A549 (cell line): ENCODE measurements around the gene SLCO3A1. TPM values are rescaled to one million over a fixed set of nuclear protein-coding genes. Genes with fewer than 3 reads are reported as not detected.

Source experiments
- ATAC-seq, 2 experiments: fragments of 200-7000 bp in 1 of 2; fragments of >200 bp in 1 of 2; cut with Nextera tagmentation in 1 of 2; cut with Tn5 transposase in 1 of 2; 3 replicates each; pipeline versions ENCODE4 v1.8.0 to v1.9.1; 2018 to 2020; ENCODE audit warnings: mild to moderate bottlenecking in 1 of 2, moderate library complexity in 1 of 2
- CTCF ChIA-PET: fragments of 300-600 bp; sonication (Branson Sonifier 250); formaldehyde crosslinking; extraction: SDS; loops from one replicate; lab custom pipeline; 2021; ENCODE audit warnings: antibody characterized with exemption, inconsistent platforms; lab: Yijun Ruan, JAX
- POLR2A ChIA-PET: fragments of 350-600 bp; formaldehyde crosslinking; extraction: SDS; loops from one replicate; lab custom pipeline; 2021; ENCODE audit warnings: antibody characterized with exemption, inconsistent platforms; lab: Yijun Ruan, JAX
- DNase-seq, 2 experiments: peaks; one replicate each; pipeline versions ENCODE4 v3.0.0 to v3.0.0-alpha.2; 2011 to 2016; ENCODE audit warnings: low read depth in 1 of 2, low spot score in 1 of 2
- FAIRE-seq: peaks from 2 replicates; lab custom pipeline; 2011; peaks lifted over from hg19 to GRCh38; lab: Jason Lieb, UNC
- H3K27ac ChIP-seq, 2 experiments: fragments of >200 bp; sonication (Bioruptor Twin); formaldehyde crosslinking; 3 replicates each; pipeline ENCODE4 v1.5.1; 2016 to 2017
- H3K4me1 ChIP-seq: fragments of >200 bp; sonication (Bioruptor Twin); formaldehyde crosslinking; 3 replicates; pipeline ENCODE4 v1.6.1; 2016
- H3K4me2 ChIP-seq: fragments of >200 bp; sonication (Bioruptor Twin); formaldehyde crosslinking; 3 replicates; pipeline ENCODE4 v1.6.1; 2016
- H3K4me3 ChIP-seq: fragments of >200 bp; sonication (Bioruptor Twin); formaldehyde crosslinking; 3 replicates; pipeline ENCODE4 v1.5.1; 2016
- H3K9me3 ChIP-seq: fragments of >200 bp; sonication (Bioruptor Twin); formaldehyde crosslinking; 3 replicates; pipeline ENCODE4 v1.6.1; 2016
- CBX2 ChIP-seq: fragments of 200-600 bp; sonication (generic); IDR thresholded peaks from 2 replicates; pipeline ENCODE4 v1.6.1; 2016; ENCODE audit warnings: low read depth, mild to moderate bottlenecking, borderline replicate concordance
- CBX8 ChIP-seq: fragments of 200-600 bp; sonication (generic); IDR thresholded peaks from 2 replicates; pipeline ENCODE4 v1.6.1; 2016
- CHD4 ChIP-seq: fragments of 200-600 bp; sonication (generic); IDR thresholded peaks from 2 replicates; pipeline ENCODE4 v1.6.1; 2016; ENCODE audit warnings: antibody characterized with exemption, mild to moderate bottlenecking, borderline replicate concordance
- EHF ChIP-seq: fragments of 250-450 bp; sonication (Bioruptor Pico); IDR thresholded peaks from 2 replicates; pipeline ENCODE4 v1.5.0; 2020; ENCODE audit warnings: mild to moderate bottlenecking
- FOSB ChIP-seq: fragments of 250-450 bp; sonication (Bioruptor Pico); IDR thresholded peaks from 2 replicates; pipeline ENCODE4 v1.5.0; 2020; ENCODE audit warnings: mild to moderate bottlenecking, moderate library complexity
- FOSL2 ChIP-seq, 2 experiments: fragments of 450-650 bp in 1 of 2; fragments of >200 bp in 1 of 2; sonication (Bioruptor Twin) in 1 of 2; formaldehyde crosslinking; IDR thresholded peaks; 2 replicates each; pipeline versions ENCODE4 v1.5.0 to v1.6.1; 2016 to 2020; ENCODE audit warnings: mild to moderate bottlenecking in 1 of 2, moderate library complexity in 1 of 2
- FOXS1 ChIP-seq: fragments of 250-450 bp; sonication (Bioruptor Pico); IDR thresholded peaks from 2 replicates; pipeline ENCODE4 v1.5.0; 2020; ENCODE audit warnings: mild to moderate bottlenecking, moderate library complexity
- HDAC2 ChIP-seq: fragments of 200-600 bp; sonication (generic); IDR thresholded peaks from 2 replicates; pipeline ENCODE4 v1.6.1; 2016
- HEYL ChIP-seq: fragments of 250-450 bp; sonication (Bioruptor Pico); IDR thresholded peaks from 2 replicates; pipeline ENCODE4 v1.8.0; 2021; ENCODE audit warnings: mild to moderate bottlenecking, moderate library complexity
- HOXA7 ChIP-seq: fragments of 250-450 bp; sonication (Bioruptor Pico); IDR thresholded peaks from 2 replicates; pipeline ENCODE4 v1.5.0; 2020; ENCODE audit warnings: mild to moderate bottlenecking, moderate library complexity
- HOXB5 ChIP-seq: fragments of 250-450 bp; sonication (Bioruptor Pico); IDR thresholded peaks from 2 replicates; pipeline ENCODE4 v1.5.0; 2020; ENCODE audit warnings: mild to moderate bottlenecking, moderate library complexity
- JUN ChIP-seq, 2 experiments: fragments of >200 bp; sonication (Bioruptor Twin); formaldehyde crosslinking; IDR thresholded peaks; 2 replicates in 1 of 2; 3 replicates in 1 of 2; pipeline ENCODE4 v1.6.1; 2016 to 2017
- JUNB ChIP-seq: fragments of >200 bp; sonication (Bioruptor Twin); formaldehyde crosslinking; IDR thresholded peaks from 2 replicates; pipeline ENCODE4 v1.6.1; 2016
- KDM5A ChIP-seq: fragments of 200-600 bp; sonication (generic); IDR thresholded peaks from 2 replicates; pipeline ENCODE4 v1.6.1; 2016; ENCODE audit warnings: antibody characterized with exemption, mild to moderate bottlenecking
- NR3C1 ChIP-seq: fragments of >200 bp; sonication (Bioruptor Twin); formaldehyde crosslinking; IDR thresholded peaks from 3 replicates; pipeline ENCODE4 v1.6.1; 2017
- PHF8 ChIP-seq: fragments of 200-600 bp; sonication (generic); IDR thresholded peaks from 2 replicates; pipeline ENCODE4 v1.6.1; 2016; ENCODE audit warnings: low read depth, mild to moderate bottlenecking, antibody characterized with exemption, moderate library complexity, borderline replicate concordance
- TFCP2L1 ChIP-seq: fragments of 250-450 bp; sonication (Bioruptor Pico); IDR thresholded peaks from 2 replicates; pipeline ENCODE4 v1.5.0; 2021; ENCODE audit warnings: mild to moderate bottlenecking
- TP53 ChIP-seq: fragments of 250-450 bp; sonication (Bioruptor Pico); IDR thresholded peaks from 2 replicates; pipeline ENCODE4 v1.5.0; 2021; ENCODE audit warnings: mild to moderate bottlenecking, moderate library complexity
- ZFP36 ChIP-seq: fragments of 450-650 bp; IDR thresholded peaks from 2 replicates; pipeline ENCODE4 v1.6.1; 2014; ENCODE audit warnings: borderline replicate concordance; ENCODE audit not compliant: partially characterized antibody
- ZNF302 ChIP-seq: fragments of 250-450 bp; sonication (Bioruptor Pico); IDR thresholded peaks from 2 replicates; pipeline ENCODE4 v1.9.0; 2021; ENCODE audit warnings: inconsistent platforms, mild to moderate bottlenecking, moderate library complexity
- WGBS: methylation state at CpG from one replicate; pipeline ENCODE4 v1.1.6; 2017; ENCODE audit errors: missing lambda C conversion rate; 5-methylcytosine and 5-hydroxymethylcytosine counted together
- polyA plus RNA-seq, 4 experiments: library from polyadenylated mRNA; depleted of rRNA in 3 of 4; stranded (reverse); fragments of >200 nt; fragmentation: RNase III in 1 of 4; extraction: RNeasy Plus Mini Kit Qiagen cat#74134 plus additional on column Dnase treatment in 1 of 4; gene quantifications; 2 replicates in 3 of 4; 3 replicates in 1 of 4; pipeline ENCODE4 v1.2.3, GENCODE V29; 2011 to 2017
- TF ChIP-seq, protein P1 (sequence below): IDR thresholded peaks from 2 replicates; pipeline ENCODE4 v1.6.1; 2012
- TF ChIP-seq, protein P2 (sequence below): fragments of >200 bp; sonication (Bioruptor Twin); formaldehyde crosslinking; IDR thresholded peaks from 3 replicates; pipeline ENCODE4 v1.6.1; 2016
- TF ChIP-seq, protein P3 (sequence below): IDR thresholded peaks from 2 replicates; pipeline ENCODE4 v1.6.1; 2012
- TF ChIP-seq, protein P4 (sequence below): fragments of 450-650 bp; IDR thresholded peaks from 2 replicates; pipeline ENCODE4 v1.6.1; 2014; ENCODE audit warnings: antibody characterized with exemption
- TF ChIP-seq, protein P5 (sequence below): IDR thresholded peaks from 2 replicates; pipeline ENCODE4 v1.6.1; 2012; ENCODE audit warnings: low read depth, borderline replicate concordance
- TF ChIP-seq, protein P6 (sequence below): fragments of >200 bp; sonication (Bioruptor Twin); formaldehyde crosslinking; IDR thresholded peaks from 2 replicates; pipeline ENCODE4 v1.6.1; 2016

The SLCO3A1 gene
- polyA plus RNA-seq, 2 of the 4 experiments (the other 2 are of a cell fraction): 16.8 to 17.0 TPM

DNA sequence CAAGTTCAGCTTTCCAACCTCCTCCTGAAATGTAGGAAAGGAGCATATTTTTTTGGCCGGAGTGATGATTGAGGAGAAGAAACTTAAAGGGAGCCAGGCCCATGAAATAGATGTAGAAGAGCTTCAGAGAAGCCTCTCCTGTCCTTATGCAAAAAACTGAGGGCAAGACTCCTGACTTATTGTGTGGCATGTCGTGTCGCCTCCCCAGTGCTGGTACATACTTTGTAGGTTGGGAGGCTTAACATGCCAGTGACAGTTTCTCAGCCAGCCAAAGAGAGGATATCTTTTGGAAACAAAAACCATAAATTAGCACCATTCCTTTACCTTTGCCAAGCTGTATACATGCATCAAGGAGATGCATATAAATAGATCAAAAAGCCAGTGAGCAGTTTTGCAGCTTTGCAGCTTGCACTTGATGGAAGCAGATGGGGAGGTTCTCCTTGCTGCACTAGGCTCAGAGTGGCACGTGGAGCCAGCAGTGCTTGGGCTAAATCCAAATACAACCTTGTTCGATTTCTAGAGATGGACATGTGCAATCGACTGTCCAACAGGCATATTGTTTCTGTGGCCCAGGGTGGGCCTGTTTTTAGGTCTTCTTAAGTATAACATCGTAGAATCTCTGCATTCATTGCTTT, 10.2 kb downstream of the SLCO3A1 start:
- no peaks in the 10 kb centered on the region for H3K9me3 ChIP-seq
- POLR2A ChIA-PET: interaction anchor here (0.7 kb wide), 1 partner anchor 206 kb away, joined by 3 read pairs; no protein-coding TSS in a partner anchor
- no peak for TF ChIP-seq JUN (IDR thresholded peaks at IDR 0.05)
- TF ChIP-seq PHF8: no peak
- no peak for TF ChIP-seq JUNB
- TF ChIP-seq, protein P1, sequence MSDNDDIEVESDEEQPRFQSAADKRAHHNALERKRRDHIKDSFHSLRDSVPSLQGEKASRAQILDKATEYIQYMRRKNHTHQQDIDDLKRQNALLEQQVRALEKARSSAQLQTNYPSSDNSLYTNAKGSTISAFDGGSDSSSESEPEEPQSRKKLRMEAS: no peak
- TF ChIP-seq, protein P2, sequence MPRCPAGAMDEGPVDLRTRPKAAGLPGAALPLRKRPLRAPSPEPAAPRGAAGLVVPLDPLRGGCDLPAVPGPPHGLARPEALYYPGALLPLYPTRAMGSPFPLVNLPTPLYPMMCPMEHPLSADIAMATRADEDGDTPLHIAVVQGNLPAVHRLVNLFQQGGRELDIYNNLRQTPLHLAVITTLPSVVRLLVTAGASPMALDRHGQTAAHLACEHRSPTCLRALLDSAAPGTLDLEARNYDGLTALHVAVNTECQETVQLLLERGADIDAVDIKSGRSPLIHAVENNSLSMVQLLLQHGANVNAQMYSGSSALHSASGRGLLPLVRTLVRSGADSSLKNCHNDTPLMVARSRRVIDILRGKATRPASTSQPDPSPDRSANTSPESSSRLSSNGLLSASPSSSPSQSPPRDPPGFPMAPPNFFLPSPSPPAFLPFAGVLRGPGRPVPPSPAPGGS: no peak
- TF ChIP-seq TFCP2L1: no peak
- TF ChIP-seq, protein P3, sequence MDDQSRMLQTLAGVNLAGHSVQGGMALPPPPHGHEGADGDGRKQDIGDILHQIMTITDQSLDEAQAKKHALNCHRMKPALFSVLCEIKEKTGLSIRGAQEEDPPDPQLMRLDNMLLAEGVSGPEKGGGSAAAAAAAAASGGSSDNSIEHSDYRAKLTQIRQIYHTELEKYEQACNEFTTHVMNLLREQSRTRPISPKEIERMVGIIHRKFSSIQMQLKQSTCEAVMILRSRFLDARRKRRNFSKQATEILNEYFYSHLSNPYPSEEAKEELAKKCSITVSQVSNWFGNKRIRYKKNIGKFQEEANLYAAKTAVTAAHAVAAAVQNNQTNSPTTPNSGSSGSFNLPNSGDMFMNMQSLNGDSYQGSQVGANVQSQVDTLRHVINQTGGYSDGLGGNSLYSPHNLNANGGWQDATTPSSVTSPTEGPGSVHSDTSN: no peak
- no peak for TF ChIP-seq HOXA7 (CRISPR knock-in tag)
- no peak for TF ChIP-seq HEYL (CRISPR knock-in tag)
- no peak for TF ChIP-seq FOXS1
- TF ChIP-seq CBX2: no peak
- no peak for TF ChIP-seq TP53 (CRISPR knock-in tag)
- TF ChIP-seq CHD4: no peak
- no peak for TF ChIP-seq NR3C1
- no peak overlapping the region for H3K27ac ChIP-seq
- DNase-seq: no peak
- FAIRE-seq: no peak
- no peak overlapping the region for H3K4me3 ChIP-seq
- no peak overlapping the region for H3K4me2 ChIP-seq
- ATAC-seq: no peak
- CTCF ChIA-PET: interaction anchor here (1.4 to 5.5 kb wide), 4 partner anchors 10 to 14 kb away, joined by 3 to 42 read pairs (median 6); partner anchors contain the start of gene SLCO3A1
- 80% methylated on average over 7 of the region's 7 CpGs for WGBS
- peaks cover 32% of the 10 kb centered on the region for H3K4me1 ChIP-seq

DNA sequence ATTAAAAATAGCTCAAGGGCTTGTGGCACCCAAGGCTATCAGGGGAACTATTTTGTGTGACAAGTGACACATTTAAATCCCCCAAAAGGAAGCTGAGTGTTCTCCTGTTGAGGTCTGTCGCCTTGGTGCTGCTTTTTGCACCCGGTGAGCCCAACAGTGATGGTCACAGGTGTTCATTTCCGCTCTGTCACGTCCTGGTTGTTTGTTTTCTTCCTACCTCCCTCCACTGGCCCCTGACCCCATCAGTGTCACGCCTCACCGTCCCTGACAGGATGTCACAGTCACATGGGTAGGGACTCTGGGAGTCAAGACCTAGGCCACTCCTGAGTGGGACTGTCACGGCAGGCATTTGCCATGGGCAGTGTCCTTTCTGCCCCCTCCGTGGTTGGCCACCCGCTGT, 11.2 kb downstream of the SLCO3A1 start:
- no peak for FAIRE-seq
- no peak overlapping the region for H3K4me2 ChIP-seq
- TF ChIP-seq HOXB5 (CRISPR knock-in tag): no peak
- TF ChIP-seq, all 56 proteins: peak for 0
- peak overlapping the region in 1 of 2 experiments; percentile 13; a peak in 1 of 6 replicates for H3K27ac ChIP-seq
- ATAC-seq (no peak), DNase-seq (no peak)
- peaks cover 32% of the 10 kb centered on the region for H3K4me1 ChIP-seq
- CTCF ChIA-PET: interaction anchor here (1.0 to 5.5 kb wide), 4 partner anchors 11 to 32 kb away, joined by 3 to 42 read pairs (median 4); partner anchors contain the start of gene SLCO3A1
- POLR2A ChIA-PET: interaction anchor here (0.7 kb wide), 1 partner anchor 10 kb away, joined by 3 read pairs; no protein-coding TSS in a partner anchor
- no peak overlapping the region for H3K4me3 ChIP-seq
- WGBS: 81% methylated on average over 9 of the region's 9 CpGs
- H3K9me3 ChIP-seq: no peaks in the 10 kb centered on the region

DNA sequence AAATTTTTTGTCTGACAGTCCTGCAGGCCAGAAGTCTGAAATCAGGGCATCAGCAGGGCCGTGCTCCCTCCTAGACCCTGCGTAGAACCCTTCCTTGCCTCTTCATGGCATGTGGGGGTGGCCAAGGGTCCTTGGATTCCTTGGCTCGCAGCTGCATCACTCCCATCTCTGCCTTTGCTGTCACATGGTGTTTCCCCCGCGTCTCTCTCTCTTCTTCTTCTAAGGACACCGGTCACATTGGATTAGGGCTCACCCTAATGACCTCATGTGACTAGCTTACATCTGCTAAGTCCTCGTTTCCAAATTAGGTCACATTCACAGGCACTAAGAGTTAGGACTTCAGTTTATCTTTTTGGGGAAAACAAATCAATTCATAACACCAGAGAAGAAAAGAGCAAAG, 12.0 kb downstream of the SLCO3A1 start:
- CTCF ChIA-PET: interaction anchor here (1.0 to 5.5 kb wide), 5 partner anchors 12 to 210 kb away, joined by 3 to 42 read pairs (median 3); partner anchors contain the start of gene SLCO3A1
- Histone ChIP-seq H3K9me3 (no peaks in the 10 kb centered on the region), H3K4me1 (peaks cover 28% of the 10 kb centered on the region), H3K4me2 (no peak overlapping the region), H3K4me3 (no peak overlapping the region), H3K27ac (peak overlapping the region in 1 of 2 experiments; percentile 79; a peak in 3 of 6 replicates)
- WGBS: 88% methylated on average over 7 of the region's 7 CpGs
- POLR2A ChIA-PET: no interaction called here
- ATAC-seq: no peak
- no peak for FAIRE-seq
- DNase-seq: no peak
- TF ChIP-seq, protein P2: no peak
- TF ChIP-seq KDM5A (no peak), CBX8 (no peak), HDAC2 (no peak), CBX2 (no peak), ZFP36 (no peak), FOSL2 (IDR thresholded peaks at IDR 0.05) (no peak), FOSL2 (CRISPR knock-in tag; IDR thresholded peaks at IDR 0.05) (no peak), EHF (no peak), ZNF302 (CRISPR knock-in tag) (no peak), FOSB (CRISPR knock-in tag) (no peak), HOXB5 (CRISPR knock-in tag) (no peak)
- TF ChIP-seq, protein P4, sequence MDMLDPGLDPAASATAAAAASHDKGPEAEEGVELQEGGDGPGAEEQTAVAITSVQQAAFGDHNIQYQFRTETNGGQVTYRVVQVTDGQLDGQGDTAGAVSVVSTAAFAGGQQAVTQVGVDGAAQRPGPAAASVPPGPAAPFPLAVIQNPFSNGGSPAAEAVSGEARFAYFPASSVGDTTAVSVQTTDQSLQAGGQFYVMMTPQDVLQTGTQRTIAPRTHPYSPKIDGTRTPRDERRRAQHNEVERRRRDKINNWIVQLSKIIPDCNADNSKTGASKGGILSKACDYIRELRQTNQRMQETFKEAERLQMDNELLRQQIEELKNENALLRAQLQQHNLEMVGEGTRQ: no peak
- TF ChIP-seq, protein P5, sequence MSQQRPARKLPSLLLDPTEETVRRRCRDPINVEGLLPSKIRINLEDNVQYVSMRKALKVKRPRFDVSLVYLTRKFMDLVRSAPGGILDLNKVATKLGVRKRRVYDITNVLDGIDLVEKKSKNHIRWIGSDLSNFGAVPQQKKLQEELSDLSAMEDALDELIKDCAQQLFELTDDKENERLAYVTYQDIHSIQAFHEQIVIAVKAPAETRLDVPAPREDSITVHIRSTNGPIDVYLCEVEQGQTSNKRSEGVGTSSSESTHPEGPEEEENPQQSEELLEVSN: no peak
- TF ChIP-seq, protein P6, sequence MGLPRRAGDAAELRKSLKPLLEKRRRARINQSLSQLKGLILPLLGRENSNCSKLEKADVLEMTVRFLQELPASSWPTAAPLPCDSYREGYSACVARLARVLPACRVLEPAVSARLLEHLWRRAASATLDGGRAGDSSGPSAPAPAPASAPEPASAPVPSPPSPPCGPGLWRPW: no peak
